SK-N-SH (cell line): ENCODE data around the gene CREB5.

Experiments
- CTCF ChIP-seq: fragments of 200-600 bp; sonication (generic); IDR thresholded peaks from 2 replicates; pipeline ENCODE4 v1.6.1; 2017; ENCODE audit warnings: antibody characterized with exemption, mild to moderate bottlenecking, moderate library complexity
- EP300 ChIP-seq, 2 experiments: IDR thresholded peaks; 2 replicates each; pipeline versions ENCODE4 v1.4.0 to v1.6.1; 2012; ENCODE audit warnings: borderline replicate concordance in 1 of 2, low read depth in 1 of 2, low read length in 1 of 2
- EZH2phosphoT487 ChIP-seq: fragments of 200-600 bp; sonication (generic); IDR thresholded peaks from 2 replicates; pipeline ENCODE4 v1.6.1; 2017; ENCODE audit warnings: low read depth, mixed run types, mild to moderate bottlenecking, antibody characterized with exemption, moderate library complexity, borderline replicate concordance
- FOXJ3 ChIP-seq: sonication (generic); formaldehyde crosslinking; IDR thresholded peaks from 2 replicates; pipeline ENCODE4 v1.5.1; 2020; ENCODE audit warnings: mild to moderate bottlenecking, missing genetic modification reagents
- FOXM1 ChIP-seq: IDR thresholded peaks from 2 replicates; pipeline ENCODE4 v1.4.0; 2012; ENCODE audit warnings: low read depth, mild to moderate bottlenecking
- MXI1 ChIP-seq: IDR thresholded peaks from 2 replicates; pipeline ENCODE4 v1.6.1; 2012; ENCODE audit warnings: mild to moderate bottlenecking, low read depth, low read length, improper control_type of control experiment
- RFX5 ChIP-seq: IDR thresholded peaks from 2 replicates; pipeline ENCODE4 v1.6.1; 2012; ENCODE audit warnings: mild to moderate bottlenecking, improper control_type of control experiment, low read length
- SIN3A ChIP-seq: IDR thresholded peaks from 2 replicates; pipeline ENCODE4 v1.6.1; 2012; ENCODE audit warnings: low read depth, mild to moderate bottlenecking, low read length, moderate library complexity, borderline replicate concordance
- SMC3 ChIP-seq: IDR thresholded peaks from 2 replicates; pipeline ENCODE4 v1.6.1; 2012; ENCODE audit warnings: low read depth, low read length, improper control_type of control experiment
- TF ChIP-seq, protein P1 (sequence below): IDR thresholded peaks from 2 replicates; pipeline ENCODE4 v1.4.0; 2012; ENCODE audit warnings: low read depth, borderline replicate concordance
- TF ChIP-seq, protein P2 (sequence below): IDR thresholded peaks from 2 replicates; pipeline ENCODE4 v1.6.1; 2012; ENCODE audit warnings: mild to moderate bottlenecking, low read depth, low read length, moderate library complexity

DNA sequence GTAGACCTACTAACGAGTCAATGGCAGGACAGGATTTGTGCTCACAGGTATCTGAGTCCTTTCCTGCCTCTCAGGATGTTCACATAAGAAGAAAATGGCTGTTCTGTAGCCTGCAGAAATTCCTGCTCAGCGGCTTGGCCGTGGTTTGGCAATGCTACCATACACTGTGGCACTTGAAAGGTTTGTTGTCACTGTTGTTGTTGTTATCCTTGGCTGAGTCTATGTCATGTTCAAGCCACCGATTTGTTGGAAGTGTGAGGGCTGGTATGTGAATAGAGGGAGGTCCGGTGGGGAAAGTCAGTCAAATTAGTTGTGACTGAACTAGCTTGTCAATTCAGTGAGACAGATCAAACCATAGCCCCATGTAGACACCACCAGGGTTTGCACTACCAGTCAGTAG, 345.9 kb downstream of the CREB5 start:
- TF ChIP-seq, protein P1, sequence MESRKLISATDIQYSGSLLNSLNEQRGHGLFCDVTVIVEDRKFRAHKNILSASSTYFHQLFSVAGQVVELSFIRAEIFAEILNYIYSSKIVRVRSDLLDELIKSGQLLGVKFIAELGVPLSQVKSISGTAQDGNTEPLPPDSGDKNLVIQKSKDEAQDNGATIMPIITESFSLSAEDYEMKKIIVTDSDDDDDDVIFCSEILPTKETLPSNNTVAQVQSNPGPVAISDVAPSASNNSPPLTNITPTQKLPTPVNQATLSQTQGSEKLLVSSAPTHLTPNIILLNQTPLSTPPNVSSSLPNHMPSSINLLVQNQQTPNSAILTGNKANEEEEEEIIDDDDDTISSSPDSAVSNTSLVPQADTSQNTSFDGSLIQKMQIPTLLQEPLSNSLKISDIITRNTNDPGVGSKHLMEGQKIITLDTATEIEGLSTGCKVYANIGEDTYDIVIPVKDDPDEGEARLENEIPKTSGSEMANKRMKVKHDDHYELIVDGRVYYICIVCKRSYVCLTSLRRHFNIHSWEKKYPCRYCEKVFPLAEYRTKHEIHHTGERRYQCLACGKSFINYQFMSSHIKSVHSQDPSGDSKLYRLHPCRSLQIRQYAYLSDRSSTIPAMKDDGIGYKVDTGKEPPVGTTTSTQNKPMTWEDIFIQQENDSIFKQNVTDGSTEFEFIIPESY = no peak
- TF ChIP-seq EZH2phosphoT487 (no peak), RFX5 (no peak), CTCF (no peak), FOXM1 (no peak), EP300 (IDR thresholded peaks at IDR 0.05; ENCODE audit: borderline replicate concordance in 1 of 2, low read depth in 1 of 2, low read length in 1 of 2) (no peak), SMC3 (no peak), MXI1 (no peak), SIN3A (no peak), FOXJ3 (CRISPR knock-in tag) (no peak)
- TF ChIP-seq, protein P2, sequence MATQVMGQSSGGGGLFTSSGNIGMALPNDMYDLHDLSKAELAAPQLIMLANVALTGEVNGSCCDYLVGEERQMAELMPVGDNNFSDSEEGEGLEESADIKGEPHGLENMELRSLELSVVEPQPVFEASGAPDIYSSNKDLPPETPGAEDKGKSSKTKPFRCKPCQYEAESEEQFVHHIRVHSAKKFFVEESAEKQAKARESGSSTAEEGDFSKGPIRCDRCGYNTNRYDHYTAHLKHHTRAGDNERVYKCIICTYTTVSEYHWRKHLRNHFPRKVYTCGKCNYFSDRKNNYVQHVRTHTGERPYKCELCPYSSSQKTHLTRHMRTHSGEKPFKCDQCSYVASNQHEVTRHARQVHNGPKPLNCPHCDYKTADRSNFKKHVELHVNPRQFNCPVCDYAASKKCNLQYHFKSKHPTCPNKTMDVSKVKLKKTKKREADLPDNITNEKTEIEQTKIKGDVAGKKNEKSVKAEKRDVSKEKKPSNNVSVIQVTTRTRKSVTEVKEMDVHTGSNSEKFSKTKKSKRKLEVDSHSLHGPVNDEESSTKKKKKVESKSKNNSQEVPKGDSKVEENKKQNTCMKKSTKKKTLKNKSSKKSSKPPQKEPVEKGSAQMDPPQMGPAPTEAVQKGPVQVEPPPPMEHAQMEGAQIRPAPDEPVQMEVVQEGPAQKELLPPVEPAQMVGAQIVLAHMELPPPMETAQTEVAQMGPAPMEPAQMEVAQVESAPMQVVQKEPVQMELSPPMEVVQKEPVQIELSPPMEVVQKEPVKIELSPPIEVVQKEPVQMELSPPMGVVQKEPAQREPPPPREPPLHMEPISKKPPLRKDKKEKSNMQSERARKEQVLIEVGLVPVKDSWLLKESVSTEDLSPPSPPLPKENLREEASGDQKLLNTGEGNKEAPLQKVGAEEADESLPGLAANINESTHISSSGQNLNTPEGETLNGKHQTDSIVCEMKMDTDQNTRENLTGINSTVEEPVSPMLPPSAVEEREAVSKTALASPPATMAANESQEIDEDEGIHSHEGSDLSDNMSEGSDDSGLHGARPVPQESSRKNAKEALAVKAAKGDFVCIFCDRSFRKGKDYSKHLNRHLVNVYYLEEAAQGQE = no peak
